PC-9 (cell line): Measurements from ENCODE around the gene MISP.

Experiments used
- EZH2 ChIP-seq: fragments of 200-600 bp; sonication (generic); IDR thresholded peaks from 2 replicates; pipeline ENCODE4 v1.8.0; 2017; ENCODE audit warnings: antibody characterized with exemption, low read depth
- TF ChIP-seq, protein P1 (sequence below): fragments of 200-600 bp; sonication (generic); conservative IDR thresholded peaks from 2 replicates; pipeline ENCODE4 v1.6.1; 2017; ENCODE audit warnings: mixed run types, antibody characterized with exemption, mild to moderate bottlenecking, moderate library complexity

DNA sequence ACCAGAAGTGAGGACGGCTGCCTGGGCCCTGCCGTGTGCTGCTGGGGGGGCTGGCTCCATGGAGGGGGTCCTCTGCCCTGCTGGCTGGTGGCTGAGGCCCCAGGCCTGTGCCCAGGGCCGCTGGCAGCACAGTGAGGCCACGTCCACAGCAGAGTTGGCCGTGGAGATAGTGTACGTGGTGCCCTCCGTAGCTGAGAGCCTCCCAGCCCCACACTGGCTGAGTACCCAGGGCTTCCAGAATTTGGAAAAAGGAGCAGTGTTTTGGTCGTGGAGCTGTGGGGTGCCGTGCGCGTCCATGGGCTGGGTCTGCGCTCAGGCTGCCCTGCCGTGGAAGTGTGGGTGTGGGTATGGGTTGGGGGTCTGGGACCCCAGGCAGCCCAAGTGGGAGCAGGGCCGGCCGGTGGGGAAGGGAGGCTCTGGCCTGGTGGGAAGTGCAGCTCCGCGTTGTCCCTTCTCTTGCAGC is 52.2 kb downstream of the MISP start:
- TF ChIP-seq, protein P1, sequence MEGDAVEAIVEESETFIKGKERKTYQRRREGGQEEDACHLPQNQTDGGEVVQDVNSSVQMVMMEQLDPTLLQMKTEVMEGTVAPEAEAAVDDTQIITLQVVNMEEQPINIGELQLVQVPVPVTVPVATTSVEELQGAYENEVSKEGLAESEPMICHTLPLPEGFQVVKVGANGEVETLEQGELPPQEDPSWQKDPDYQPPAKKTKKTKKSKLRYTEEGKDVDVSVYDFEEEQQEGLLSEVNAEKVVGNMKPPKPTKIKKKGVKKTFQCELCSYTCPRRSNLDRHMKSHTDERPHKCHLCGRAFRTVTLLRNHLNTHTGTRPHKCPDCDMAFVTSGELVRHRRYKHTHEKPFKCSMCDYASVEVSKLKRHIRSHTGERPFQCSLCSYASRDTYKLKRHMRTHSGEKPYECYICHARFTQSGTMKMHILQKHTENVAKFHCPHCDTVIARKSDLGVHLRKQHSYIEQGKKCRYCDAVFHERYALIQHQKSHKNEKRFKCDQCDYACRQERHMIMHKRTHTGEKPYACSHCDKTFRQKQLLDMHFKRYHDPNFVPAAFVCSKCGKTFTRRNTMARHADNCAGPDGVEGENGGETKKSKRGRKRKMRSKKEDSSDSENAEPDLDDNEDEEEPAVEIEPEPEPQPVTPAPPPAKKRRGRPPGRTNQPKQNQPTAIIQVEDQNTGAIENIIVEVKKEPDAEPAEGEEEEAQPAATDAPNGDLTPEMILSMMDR = no peak
- TF ChIP-seq EZH2 = no peak
